ENCODE measurements around the gene NEK8. TPM values are rescaled to one million over a fixed set of nuclear protein-coding genes. Genes with fewer than 3 reads are reported as not detected.
A peak's percentile ranks its signal among the peaks of the same experiment; 100 is the strongest.

Gene NEK8
- total and polyA plus RNA-seq, 9 donors: 1.9 to 8.3 (median 3.2) TPM

DNA sequence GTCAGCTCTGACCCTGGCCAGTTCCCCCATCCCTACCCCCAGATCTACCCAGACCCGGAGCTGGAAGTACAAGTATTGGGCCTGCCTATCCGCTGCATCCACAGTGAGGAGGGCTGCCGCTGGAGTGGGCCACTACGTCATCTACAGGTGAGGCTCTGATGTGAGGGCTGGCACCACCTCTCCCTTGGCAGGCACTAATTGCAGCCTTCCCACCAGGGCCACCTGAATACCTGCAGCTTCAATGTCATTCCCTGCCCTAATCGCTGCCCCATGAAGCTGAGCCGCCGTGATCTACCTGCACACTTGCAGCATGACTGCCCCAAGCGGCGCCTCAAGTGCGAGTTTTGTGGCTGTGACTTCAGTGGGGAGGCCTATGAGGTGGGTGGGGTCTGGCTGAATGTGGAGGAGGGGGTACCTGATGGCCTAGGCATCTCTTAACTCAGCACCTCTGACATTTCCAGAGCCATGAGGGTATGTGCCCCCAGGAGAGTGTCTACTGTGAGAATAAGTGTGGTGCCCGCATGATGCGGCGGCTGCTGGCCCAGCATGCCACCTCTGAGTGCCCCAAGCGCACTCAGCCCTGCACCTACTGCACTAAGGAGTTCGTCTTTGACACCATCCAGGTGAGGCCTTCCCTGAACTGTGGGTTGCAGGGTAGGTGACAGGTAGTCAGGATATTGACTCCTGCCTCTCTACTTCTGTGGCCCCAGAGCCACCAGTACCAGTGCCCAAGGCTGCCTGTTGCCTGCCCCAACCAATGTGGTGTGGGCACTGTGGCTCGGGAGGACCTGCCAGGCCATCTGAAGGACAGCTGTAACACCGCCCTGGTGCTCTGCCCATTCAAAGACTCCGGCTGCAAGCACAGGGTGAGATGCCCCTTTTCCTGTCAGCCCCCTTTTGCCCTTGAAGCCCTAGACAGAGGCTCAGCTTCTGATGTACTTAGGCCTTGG lies 19.5 kb downstream of the NEK8 start:
- H3K27ac ChIP-seq: no peak overlapping the region
- no peaks in the 10 kb centered on the region for H3K27me3 ChIP-seq
- intact Hi-C loops (cut with DNase I): no loop called here
- peaks cover 12% of the 10 kb centered on the region for H3K4me1 ChIP-seq (ENCODE audit: insufficient read depth)
- no peaks in the 10 kb centered on the region for H3K36me3 ChIP-seq
- H3K9me3 ChIP-seq: no peaks in the 10 kb centered on the region
- H3K4me3 ChIP-seq: no peak overlapping the region
- peak in 3 of 5 donors; percentile 20 to 37 (median 28) for DNase-seq
- TF ChIP-seq, protein P1, sequence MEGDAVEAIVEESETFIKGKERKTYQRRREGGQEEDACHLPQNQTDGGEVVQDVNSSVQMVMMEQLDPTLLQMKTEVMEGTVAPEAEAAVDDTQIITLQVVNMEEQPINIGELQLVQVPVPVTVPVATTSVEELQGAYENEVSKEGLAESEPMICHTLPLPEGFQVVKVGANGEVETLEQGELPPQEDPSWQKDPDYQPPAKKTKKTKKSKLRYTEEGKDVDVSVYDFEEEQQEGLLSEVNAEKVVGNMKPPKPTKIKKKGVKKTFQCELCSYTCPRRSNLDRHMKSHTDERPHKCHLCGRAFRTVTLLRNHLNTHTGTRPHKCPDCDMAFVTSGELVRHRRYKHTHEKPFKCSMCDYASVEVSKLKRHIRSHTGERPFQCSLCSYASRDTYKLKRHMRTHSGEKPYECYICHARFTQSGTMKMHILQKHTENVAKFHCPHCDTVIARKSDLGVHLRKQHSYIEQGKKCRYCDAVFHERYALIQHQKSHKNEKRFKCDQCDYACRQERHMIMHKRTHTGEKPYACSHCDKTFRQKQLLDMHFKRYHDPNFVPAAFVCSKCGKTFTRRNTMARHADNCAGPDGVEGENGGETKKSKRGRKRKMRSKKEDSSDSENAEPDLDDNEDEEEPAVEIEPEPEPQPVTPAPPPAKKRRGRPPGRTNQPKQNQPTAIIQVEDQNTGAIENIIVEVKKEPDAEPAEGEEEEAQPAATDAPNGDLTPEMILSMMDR (IDR thresholded peaks at IDR 0.05): no peak
- TF ChIP-seq POLR2A (IDR thresholded peaks at IDR 0.05) (no peak), EP300 (IDR thresholded peaks at IDR 0.05) (no peak)
- WGBS, 3 donors: 85 to 90% (median 88%) methylated on average over 15 to 18 of the region's 18 CpGs

DNA sequence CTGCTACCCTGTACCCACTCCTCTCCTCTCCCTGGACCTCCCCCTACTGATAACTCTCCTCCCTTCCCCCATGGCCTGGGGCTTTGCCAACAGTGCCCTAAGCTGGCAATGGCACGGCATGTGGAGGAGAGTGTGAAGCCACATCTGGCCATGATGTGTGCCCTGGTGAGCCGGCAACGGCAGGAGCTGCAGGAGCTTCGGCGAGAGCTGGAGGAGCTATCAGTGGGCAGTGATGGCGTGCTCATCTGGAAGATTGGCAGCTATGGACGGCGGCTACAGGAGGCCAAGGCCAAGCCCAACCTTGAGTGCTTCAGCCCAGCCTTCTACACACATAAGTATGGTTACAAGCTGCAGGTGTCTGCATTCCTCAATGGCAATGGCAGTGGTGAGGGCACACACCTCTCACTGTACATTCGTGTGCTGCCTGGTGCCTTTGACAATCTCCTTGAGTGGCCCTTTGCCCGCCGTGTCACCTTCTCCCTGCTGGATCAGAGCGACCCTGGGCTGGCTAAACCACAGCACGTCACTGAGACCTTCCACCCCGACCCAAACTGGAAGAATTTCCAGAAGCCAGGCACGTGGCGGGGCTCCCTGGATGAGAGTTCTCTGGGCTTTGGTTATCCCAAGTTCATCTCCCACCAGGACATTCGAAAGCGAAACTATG lies 20.4 kb downstream of the NEK8 start:
- H3K36me3 ChIP-seq: no peaks in the 10 kb centered on the region
- TF ChIP-seq, protein P1 (IDR thresholded peaks at IDR 0.05): no peak
- TF ChIP-seq EP300 (IDR thresholded peaks at IDR 0.05): no peak
- no peak for TF ChIP-seq POLR2A (IDR thresholded peaks at IDR 0.05)
- peaks cover 12% of the 10 kb centered on the region for H3K4me1 ChIP-seq (ENCODE audit: insufficient read depth)
- H3K9me3 ChIP-seq: no peaks in the 10 kb centered on the region
- intact Hi-C loops (cut with DNase I): no loop called here
- peak in 3 of 5 donors; percentile 21 to 55 (median 32) for DNase-seq
- H3K27me3 ChIP-seq: no peaks in the 10 kb centered on the region
- 43 to 54% (median 47%) methylated on average over 18 of the region's 18 CpGs for WGBS, 3 donors
- H3K27ac ChIP-seq: no peak overlapping the region
- no peak overlapping the region for H3K4me3 ChIP-seq

DNA sequence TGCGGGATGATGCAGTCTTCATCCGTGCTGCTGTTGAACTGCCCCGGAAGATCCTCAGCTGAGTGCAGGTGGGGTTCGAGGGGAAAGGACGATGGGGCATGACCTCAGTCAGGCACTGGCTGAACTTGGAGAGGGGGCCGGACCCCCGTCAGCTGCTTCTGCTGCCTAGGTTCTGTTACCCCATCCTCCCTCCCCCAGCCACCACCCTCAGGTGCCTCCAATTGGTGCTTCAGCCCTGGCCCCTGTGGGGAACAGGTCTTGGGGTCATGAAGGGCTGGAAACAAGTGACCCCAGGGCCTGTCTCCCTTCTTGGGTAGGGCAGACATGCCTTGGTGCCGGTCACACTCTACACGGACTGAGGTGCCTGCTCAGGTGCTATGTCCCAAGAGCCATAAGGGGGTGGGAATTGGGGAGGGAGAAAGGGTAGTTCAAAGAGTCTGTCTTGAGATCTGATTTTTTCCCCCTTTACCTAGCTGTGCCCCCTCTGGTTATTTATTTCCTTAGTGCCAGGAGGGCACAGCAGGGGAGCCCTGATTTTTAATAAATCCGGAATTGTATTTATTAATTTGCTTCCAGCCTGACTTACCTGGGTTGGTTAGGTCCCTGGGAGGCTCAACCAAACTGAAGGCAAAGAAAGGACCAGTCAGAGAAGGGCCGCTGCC lies 21.1 kb downstream of the NEK8 start:
- no peak for TF ChIP-seq POLR2A (IDR thresholded peaks at IDR 0.05)
- no peak for TF ChIP-seq EP300 (IDR thresholded peaks at IDR 0.05)
- TF ChIP-seq, protein P1 (IDR thresholded peaks at IDR 0.05): no peak

More for the DNA sequence above, 21.1 kb downstream of the NEK8 start:
- H3K36me3 ChIP-seq: no peaks in the 10 kb centered on the region
- H3K27ac ChIP-seq: no peak overlapping the region
- H3K4me1 ChIP-seq (ENCODE audit: insufficient read depth): peaks cover 12% of the 10 kb centered on the region
- no peaks in the 10 kb centered on the region for H3K9me3 ChIP-seq
- intact Hi-C loops (cut with DNase I): loop anchor here in 2 of 4 donors (2.0 to 10.0 kb wide), 2 partner anchors 23 to 155 kb away; partner anchors contain the start of genes DHRS13 (in 1 of the 2) and TLCD1 (in 1 of the 2)
- peak in 1 of 5 donors; percentile 37 for DNase-seq
- H3K4me3 ChIP-seq: no peak overlapping the region
- WGBS, 3 donors: 45 to 53% (median 46%) methylated on average over 11 of the region's 11 CpGs
- no peaks in the 10 kb centered on the region for H3K27me3 ChIP-seq
